ENCODE results near the gene AXIN1. TPM values are rescaled to one million over a fixed set of nuclear protein-coding genes. Genes with fewer than 3 reads are reported as not detected.

The AXIN1 gene
- total RNA-seq, 1 experiment from 2014 or later, result 53.3 TPM

GRCh38 chr16:364595-365491 is 12.3 kb upstream of the AXIN1 start:
- intact Hi-C loops (cut with micrococcal nuclease; ENCODE audit: unreplicated experiment) (no loop called here), in situ Hi-C loops (cut with HindIII; ENCODE audit: low pct_unique_long_range_greater_than_20kb, low sequenced_read_pairs) (no loop called here)
- POLR2A ChIA-PET, result interaction anchor here (0.6 kb wide), 2 partner anchors 28 to 187 kb away, joined by 5 read pairs; no protein-coding TSS in a partner anchor
- CTCF ChIA-PET, result no interaction called here
- no TSS peak for BruUV-seq (replicated peaks)
- ATAC-seq, result no peak
- Histone ChIP-seq H3K4me1 (ENCODE audit: control insufficient read depth, insufficient read depth, low read length) (peaks cover 14% of the 10 kb centered on the region), H3K36me3 (ENCODE audit: control insufficient read depth, insufficient read depth, low read length) (no peaks in the 10 kb centered on the region; the same call in 1 of the 2 replicates), H3K4me3 (ENCODE audit: low read depth in 2 of 2, low read length in 2 of 2) (no peak overlapping the region), H3K27me3 (ENCODE audit: control insufficient read depth, insufficient read depth, low read length) (no peaks in the 10 kb centered on the region), H3K9me3 (ENCODE audit: control insufficient read depth, insufficient read depth, low read depth, low read length) (no peaks in the 10 kb centered on the region), H3K27ac (ENCODE audit: low read length) (no peak overlapping the region)
- TF ChIP-seq POLR2AphosphoS5 (IDR thresholded peaks at IDR 0.05; ENCODE audit: low read depth, low read length) (no peak), SIN3A (IDR thresholded peaks at IDR 0.05; ENCODE audit: borderline replicate concordance, insufficient read depth, low read depth, low read length) (no peak)
- TF ChIP-seq, protein P1, sequence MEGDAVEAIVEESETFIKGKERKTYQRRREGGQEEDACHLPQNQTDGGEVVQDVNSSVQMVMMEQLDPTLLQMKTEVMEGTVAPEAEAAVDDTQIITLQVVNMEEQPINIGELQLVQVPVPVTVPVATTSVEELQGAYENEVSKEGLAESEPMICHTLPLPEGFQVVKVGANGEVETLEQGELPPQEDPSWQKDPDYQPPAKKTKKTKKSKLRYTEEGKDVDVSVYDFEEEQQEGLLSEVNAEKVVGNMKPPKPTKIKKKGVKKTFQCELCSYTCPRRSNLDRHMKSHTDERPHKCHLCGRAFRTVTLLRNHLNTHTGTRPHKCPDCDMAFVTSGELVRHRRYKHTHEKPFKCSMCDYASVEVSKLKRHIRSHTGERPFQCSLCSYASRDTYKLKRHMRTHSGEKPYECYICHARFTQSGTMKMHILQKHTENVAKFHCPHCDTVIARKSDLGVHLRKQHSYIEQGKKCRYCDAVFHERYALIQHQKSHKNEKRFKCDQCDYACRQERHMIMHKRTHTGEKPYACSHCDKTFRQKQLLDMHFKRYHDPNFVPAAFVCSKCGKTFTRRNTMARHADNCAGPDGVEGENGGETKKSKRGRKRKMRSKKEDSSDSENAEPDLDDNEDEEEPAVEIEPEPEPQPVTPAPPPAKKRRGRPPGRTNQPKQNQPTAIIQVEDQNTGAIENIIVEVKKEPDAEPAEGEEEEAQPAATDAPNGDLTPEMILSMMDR (IDR thresholded peaks at IDR 0.05), result no peak
- no peak for DNase-seq (ENCODE audit: low read depth, low spot score)

GRCh38 chr16:363766-364490 is 11.4 kb upstream of the AXIN1 start:
- no peak for TF ChIP-seq REST (IDR thresholded peaks at IDR 0.05; ENCODE audit: insufficient read depth in 1 of 2, low read depth in 2 of 2, low read length in 1 of 2)
- TF ChIP-seq POLR2AphosphoS5 (IDR thresholded peaks at IDR 0.05; ENCODE audit: low read depth, low read length), result no peak
- TF ChIP-seq SIN3A (IDR thresholded peaks at IDR 0.05; ENCODE audit: borderline replicate concordance, insufficient read depth, low read depth, low read length), result no peak
- TF ChIP-seq, protein P1 (IDR thresholded peaks at IDR 0.05), result no peak
- TF ChIP-seq TCF7L2 (IDR thresholded peaks at IDR 0.05; ENCODE audit: low read depth, low read length), result no peak
- ATAC-seq (no peak), DNase-seq (ENCODE audit: low read depth, low spot score) (no peak)
- no peaks in the 10 kb centered on the region for H3K27me3 ChIP-seq (ENCODE audit: control insufficient read depth, insufficient read depth, low read length)
- ChIA-PET POLR2A (interaction anchor here (0.6 kb wide), 1 partner anchor 28 kb away, joined by 5 read pairs; no protein-coding TSS in a partner anchor), CTCF (interaction anchor here (2.1 kb wide), 1 partner anchor 257 kb away, joined by 9 read pairs; no protein-coding TSS in a partner anchor)
- H3K4me1 ChIP-seq (ENCODE audit: control insufficient read depth, insufficient read depth, low read length), result peaks cover 9% of the 10 kb centered on the region
- no peak overlapping the region for H3K4me3 ChIP-seq (ENCODE audit: low read depth in 2 of 2, low read length in 2 of 2)
- H3K36me3 ChIP-seq (ENCODE audit: control insufficient read depth, insufficient read depth, low read length), result no peaks in the 10 kb centered on the region; the same call in 1 of the 2 replicates
- intact Hi-C loops (cut with micrococcal nuclease; ENCODE audit: unreplicated experiment), result no loop called here
- no peak overlapping the region for H3K27ac ChIP-seq (ENCODE audit: low read length)
- in situ Hi-C loops (cut with HindIII; ENCODE audit: low pct_unique_long_range_greater_than_20kb, low sequenced_read_pairs), result no loop called here
- H3K9me3 ChIP-seq (ENCODE audit: control insufficient read depth, insufficient read depth, low read depth, low read length), result no peaks in the 10 kb centered on the region
- no TSS peak for BruUV-seq (replicated peaks)
